ENCODE results near the gene GATA1.

The GATA1 gene

DNA sequence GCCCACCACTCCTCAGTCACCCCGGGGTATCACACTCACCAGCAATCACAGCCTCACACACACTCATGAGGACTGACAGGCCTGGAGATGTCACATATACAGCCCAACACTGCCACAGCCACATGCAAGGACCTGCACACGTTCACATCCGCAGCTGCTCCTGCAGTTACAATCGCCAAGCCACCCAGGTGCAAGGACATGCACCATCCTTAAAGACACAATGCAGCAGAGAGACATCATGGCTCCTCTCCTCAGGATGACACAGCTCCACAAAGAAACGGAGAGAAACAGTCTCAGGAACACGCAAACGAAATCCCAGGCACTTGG is 48.0 kb downstream of the GATA1 start:
- TF ChIP-seq, protein P1, sequence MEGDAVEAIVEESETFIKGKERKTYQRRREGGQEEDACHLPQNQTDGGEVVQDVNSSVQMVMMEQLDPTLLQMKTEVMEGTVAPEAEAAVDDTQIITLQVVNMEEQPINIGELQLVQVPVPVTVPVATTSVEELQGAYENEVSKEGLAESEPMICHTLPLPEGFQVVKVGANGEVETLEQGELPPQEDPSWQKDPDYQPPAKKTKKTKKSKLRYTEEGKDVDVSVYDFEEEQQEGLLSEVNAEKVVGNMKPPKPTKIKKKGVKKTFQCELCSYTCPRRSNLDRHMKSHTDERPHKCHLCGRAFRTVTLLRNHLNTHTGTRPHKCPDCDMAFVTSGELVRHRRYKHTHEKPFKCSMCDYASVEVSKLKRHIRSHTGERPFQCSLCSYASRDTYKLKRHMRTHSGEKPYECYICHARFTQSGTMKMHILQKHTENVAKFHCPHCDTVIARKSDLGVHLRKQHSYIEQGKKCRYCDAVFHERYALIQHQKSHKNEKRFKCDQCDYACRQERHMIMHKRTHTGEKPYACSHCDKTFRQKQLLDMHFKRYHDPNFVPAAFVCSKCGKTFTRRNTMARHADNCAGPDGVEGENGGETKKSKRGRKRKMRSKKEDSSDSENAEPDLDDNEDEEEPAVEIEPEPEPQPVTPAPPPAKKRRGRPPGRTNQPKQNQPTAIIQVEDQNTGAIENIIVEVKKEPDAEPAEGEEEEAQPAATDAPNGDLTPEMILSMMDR (IDR thresholded peaks at IDR 0.05; ENCODE audit: low read depth, low read length, missing control alignments): no peak
- DNase-seq (ENCODE audit: extremely low read depth, low read depth): no peak
- H3K4me3 ChIP-seq (replicated peaks; ENCODE audit: low read depth, low read length): no peak overlapping the region

DNA sequence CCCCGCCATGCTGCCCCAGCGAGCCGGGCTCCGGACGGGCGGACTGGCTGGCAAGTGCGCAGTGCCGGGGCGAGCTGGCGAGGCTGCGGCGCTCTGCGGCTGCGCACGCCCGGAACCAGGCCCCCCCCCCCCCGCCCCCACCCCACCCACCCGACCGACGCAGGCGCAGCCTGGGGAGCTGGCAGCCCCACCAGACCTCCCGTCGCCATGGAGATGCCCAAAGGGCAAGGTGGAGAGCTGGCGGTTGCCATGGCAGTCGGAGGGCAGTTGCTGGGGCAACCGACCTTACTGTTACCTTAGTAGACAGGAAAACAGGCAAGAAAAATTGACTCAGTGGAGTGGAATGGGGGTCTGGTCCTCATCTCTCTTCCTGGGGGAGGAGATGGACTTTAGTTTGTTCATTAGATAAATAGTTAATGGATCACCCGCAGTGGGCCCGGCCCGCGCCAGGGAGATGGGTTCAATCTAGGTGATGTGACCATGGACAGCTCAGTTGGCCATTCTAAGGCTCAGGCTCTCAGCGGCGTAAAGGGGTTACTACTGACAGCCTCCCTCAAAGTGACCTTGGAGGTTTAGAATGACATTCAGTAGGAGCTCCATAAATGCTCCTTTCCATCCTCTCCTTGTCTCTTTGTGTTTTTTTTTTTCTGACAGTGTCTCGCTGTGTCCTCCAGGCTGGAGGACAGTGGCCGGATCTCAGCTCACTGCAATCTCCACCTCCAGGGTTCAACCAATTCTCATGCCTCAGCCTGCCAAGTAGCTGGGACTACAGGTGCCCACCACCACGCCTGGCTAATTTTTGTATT is 49.3 kb downstream of the GATA1 start, which contains the start of gene PCSK1N:
PCSK1N (minus strand) TSS at position 87 of the 806 bp plus-strand sequence; CDS start at position 9, 78 bp downstream.
- TF ChIP-seq, protein P1 (IDR thresholded peaks at IDR 0.05; ENCODE audit: low read depth, low read length, missing control alignments): no peak
- peak within 1 kb of the TSS; percentile 33 for H3K4me3 ChIP-seq (replicated peaks; ENCODE audit: low read depth, low read length)
- no peak for DNase-seq (ENCODE audit: extremely low read depth, low read depth)

DNA sequence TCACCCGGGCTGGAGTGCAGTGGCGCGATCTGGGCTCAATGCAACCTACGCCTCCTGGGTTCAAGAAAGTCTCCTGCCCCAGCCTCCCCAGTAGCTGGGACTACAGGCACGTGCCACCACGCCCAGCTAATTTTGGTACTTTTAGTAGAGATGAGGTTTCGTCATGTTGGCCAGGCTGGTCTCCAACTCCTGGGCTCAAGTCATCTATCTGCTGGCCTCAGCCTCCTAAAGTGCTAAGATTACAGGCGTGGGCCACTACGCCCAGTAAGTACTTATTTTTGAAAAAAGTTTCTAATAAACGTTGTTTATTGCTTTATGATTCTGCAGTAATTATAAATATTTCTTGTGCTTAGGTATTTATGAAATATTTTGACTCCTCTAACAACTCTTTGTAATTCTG is 53.3 kb downstream of the GATA1 start:
- H3K4me3 ChIP-seq (replicated peaks; ENCODE audit: low read depth, low read length): no peak overlapping the region
- TF ChIP-seq, protein P1 (IDR thresholded peaks at IDR 0.05; ENCODE audit: low read depth, low read length, missing control alignments): no peak
- no peak for DNase-seq (ENCODE audit: extremely low read depth, low read depth)

Data from HFF-Myc (cell line).